ENCODE measurements around the gene MBD5. TPM values are rescaled to one million over a fixed set of nuclear protein-coding genes. Genes with fewer than 3 reads are reported as not detected.

The MBD5 gene
- total and polyA plus RNA-seq, 2 of the 4 experiments (the other 2 are of a cell fraction) = 9.8 to 14.2 TPM

DNA sequence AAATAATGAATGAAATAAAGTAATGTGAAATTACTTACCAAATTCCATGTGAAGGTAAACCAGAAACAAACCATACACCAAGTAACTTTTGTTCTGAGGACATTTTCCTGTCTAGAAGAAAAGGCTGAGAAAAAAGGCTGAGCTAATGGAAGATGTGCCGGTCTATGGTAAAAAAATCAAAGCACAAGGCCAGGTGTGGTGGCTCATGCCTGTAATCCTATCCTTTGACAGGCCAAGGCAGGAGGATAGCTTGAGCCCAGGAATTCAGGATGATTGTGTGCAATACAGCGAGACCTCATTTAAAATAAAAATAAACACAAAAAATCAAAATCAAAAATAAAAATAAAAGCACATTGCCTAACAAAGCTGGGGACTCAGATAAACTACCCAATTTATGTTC is 7.0 kb upstream of the MBD5 start:
- Histone ChIP-seq H3K18ac (ENCODE audit: low read depth, low read length) (no peak overlapping the region), H2BK15ac (ENCODE audit: low read depth, low read length) (no peak overlapping the region), H2BK5ac (ENCODE audit: low read depth, low read length, poor library complexity, severe bottlenecking) (no peak overlapping the region), H4K5ac (ENCODE audit: low read depth, low read length) (no peak overlapping the region), H2AK5ac (ENCODE audit: low read depth, low read length) (no peak overlapping the region), H3K23ac (ENCODE audit: low read depth, low read length) (no peak overlapping the region), H3K56ac (ENCODE audit: extremely low read depth, insufficient read depth, low read length) (no peak overlapping the region), H3K9ac (ENCODE audit: low read depth, low read length) (no peak overlapping the region), H2AFZ (replicated peaks; ENCODE audit: low read length, poor library complexity) (no peak overlapping the region), H4K20me1 (ENCODE audit: insufficient read depth, low read length) (peaks cover 4% of the 10 kb centered on the region; the same call in 1 of the 2 replicates), H3K9me1 (ENCODE audit: insufficient read depth, low read length) (no peaks in the 10 kb centered on the region), H3K9me3 (ENCODE audit: control insufficient read depth, insufficient read depth, low read length) (no peaks in the 10 kb centered on the region), H3K27ac (ENCODE audit: insufficient read depth, low read length) (no peak overlapping the region), H3K4me3 (ENCODE audit: insufficient read depth, low read depth, low read length) (no peak overlapping the region), H3K4me2 (ENCODE audit: low read depth, low read length) (no peak overlapping the region), H2BK20ac (ENCODE audit: low read depth, low read length) (no peak overlapping the region), H3K27me3 (ENCODE audit: control insufficient read depth, insufficient read depth, low read length) (no peaks in the 10 kb centered on the region), H2AK9ac (replicated peaks; ENCODE audit: low read depth, low read length, poor library complexity) (no peak overlapping the region), H2BK120ac (ENCODE audit: low read depth, low read length) (no peak overlapping the region), H3K79me1 (ENCODE audit: low read depth in 1 of 2, low read length in 2 of 2) (peaks cover 12 to 35% of the 10 kb centered on the region in 2 experiments; a peak in 3 of 4 replicates), H3K4me1 (ENCODE audit: control insufficient read depth, insufficient read depth, low read length) (no peaks in the 10 kb centered on the region), H3K14ac (replicated peaks; ENCODE audit: low read depth, low read length) (no peak overlapping the region), H3K36me3 (ENCODE audit: control insufficient read depth, insufficient read depth, low read length) (no peaks in the 10 kb centered on the region), H3K4ac (ENCODE audit: low read depth, low read length) (no peak overlapping the region), H4K91ac (ENCODE audit: insufficient read depth, low read depth, low read length) (no peak overlapping the region), H4K8ac (ENCODE audit: low read depth in 2 of 2, low read length in 2 of 2) (no peak overlapping the region)
- ChIA-PET CTCF (no interaction called here), POLR2A (ENCODE audit: unreplicated experiment) (no interaction called here)
- in situ Hi-C loops (cut with MboI; ENCODE audit: low sequenced_read_pairs) (no loop called here), dilution Hi-C loops (cut with HindIII; ENCODE audit: low sequenced_read_pairs, unreplicated experiment) (no loop called here), intact Hi-C loops (cut with micrococcal nuclease) (no loop called here)
- no peak for TF ChIP-seq RFX5 (IDR thresholded peaks at IDR 0.05; ENCODE audit: low read depth, low read length)
- TF ChIP-seq NFE2L2 (IDR thresholded peaks at IDR 0.05; ENCODE audit: low read depth, low read length) = no peak
- TF ChIP-seq, protein P1, sequence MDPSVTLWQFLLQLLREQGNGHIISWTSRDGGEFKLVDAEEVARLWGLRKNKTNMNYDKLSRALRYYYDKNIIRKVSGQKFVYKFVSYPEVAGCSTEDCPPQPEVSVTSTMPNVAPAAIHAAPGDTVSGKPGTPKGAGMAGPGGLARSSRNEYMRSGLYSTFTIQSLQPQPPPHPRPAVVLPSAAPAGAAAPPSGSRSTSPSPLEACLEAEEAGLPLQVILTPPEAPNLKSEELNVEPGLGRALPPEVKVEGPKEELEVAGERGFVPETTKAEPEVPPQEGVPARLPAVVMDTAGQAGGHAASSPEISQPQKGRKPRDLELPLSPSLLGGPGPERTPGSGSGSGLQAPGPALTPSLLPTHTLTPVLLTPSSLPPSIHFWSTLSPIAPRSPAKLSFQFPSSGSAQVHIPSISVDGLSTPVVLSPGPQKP (IDR thresholded peaks at IDR 0.05; ENCODE audit: borderline replicate concordance, low read depth, low read length) = no peak
- TF ChIP-seq RAD21 (IDR thresholded peaks at IDR 0.05; ENCODE audit: low read length) = no peak
- no peak for TF ChIP-seq MXI1 (IDR thresholded peaks at IDR 0.05; ENCODE audit: borderline replicate concordance, low read depth, low read length)
- no peak for TF ChIP-seq MAZ (IDR thresholded peaks at IDR 0.05; ENCODE audit: borderline replicate concordance, low read depth, low read length)
- no peak for TF ChIP-seq POLR2A (IDR thresholded peaks at IDR 0.05; ENCODE audit: low read depth, low read length)
- no peak for TF ChIP-seq RCOR1 (IDR thresholded peaks at IDR 0.05; ENCODE audit: insufficient replicate concordance, low read length)
- 100% methylated on average over 1 of the region's 2 CpGs; no CpG with 5 or more reads in 1 of the 2 experiments for WGBS, 2 experiments (ENCODE audit: extremely low coverage in 2 of 2, insufficient read length in 1 of 2)
- no TSS peak for BruUV-seq (replicated peaks)
- no peak for ATAC-seq (ENCODE audit: low read depth)
- DNase-seq = no peak

Data from IMR-90 (cell line).